Colonic mucosa (tissue), 4 donors: ENCODE data around the gene TGM5. TPM values are rescaled to one million over a fixed set of nuclear protein-coding genes. Genes with fewer than 3 reads are reported as not detected.
"Not testable (repeated sequence)": the region's sequence is repeated elsewhere in the genome, so short reads cannot be mapped to it uniquely, and the experiment has no call there.

ENCODE experiments used
- DNase-seq: peaks from one replicate; pipeline ENCODE4 v3.0.0-alpha.2; 2020
- H3K27ac ChIP-seq: fragments of 200-600 bp; one replicate; pipeline ENCODE4 v1.8.0; 2021
- H3K27me3 ChIP-seq: fragments of 200-600 bp; one replicate; pipeline ENCODE4 v1.8.0; 2021
- H3K36me3 ChIP-seq: fragments of 200-600 bp; one replicate; pipeline ENCODE4 v1.8.0; 2021
- H3K4me1 ChIP-seq: fragments of 200-600 bp; one replicate; pipeline ENCODE4 v1.8.0; 2021; ENCODE audit warnings: mild to moderate bottlenecking
- H3K4me3 ChIP-seq: fragments of 200-600 bp; one replicate; pipeline ENCODE4 v1.8.0; 2021
- H3K9ac ChIP-seq, 2 donors: one replicate each; pipeline ENCODE4 v1.7.0; 2013; ENCODE audit warnings: control low read depth in 2 of 2, low read depth in 2 of 2, low read length in 2 of 2
- H3K9me3 ChIP-seq: fragments of 200-600 bp; one replicate; pipeline ENCODE4 v1.8.0; 2021
- CTCF ChIP-seq: fragments of 200-600 bp; IDR thresholded peaks from one replicate; pipeline ENCODE4 v1.8.0; 2022; ENCODE audit warnings: antibody characterized with exemption, mild to moderate bottlenecking
- intact Hi-C: fragments of 100-400 bp; cut with DNase I; formaldehyde crosslinking; loops from one replicate; pipeline ENCODE4 v1.14.1; 2022
- total RNA-seq, 2 donors: library from RNA; stranded (reverse); fragmentation: NEBNext Ultra II Directional in 1 of 2; extraction: Animal tissue kit (Norgen Biotek cat#: 25700) in 1 of 2; gene quantifications; one replicate each; pipeline ENCODE4 v1.2.1, GENCODE V29; 2021
- donor health status: healthy.
- donor health status: DM: no; HTN: no; CAD: no.
- donor health status: DM: no; HTN: no; CAD: no.

Gene TGM5
- total RNA-seq, 2 donors from 2014 or later: not detected

DNA sequence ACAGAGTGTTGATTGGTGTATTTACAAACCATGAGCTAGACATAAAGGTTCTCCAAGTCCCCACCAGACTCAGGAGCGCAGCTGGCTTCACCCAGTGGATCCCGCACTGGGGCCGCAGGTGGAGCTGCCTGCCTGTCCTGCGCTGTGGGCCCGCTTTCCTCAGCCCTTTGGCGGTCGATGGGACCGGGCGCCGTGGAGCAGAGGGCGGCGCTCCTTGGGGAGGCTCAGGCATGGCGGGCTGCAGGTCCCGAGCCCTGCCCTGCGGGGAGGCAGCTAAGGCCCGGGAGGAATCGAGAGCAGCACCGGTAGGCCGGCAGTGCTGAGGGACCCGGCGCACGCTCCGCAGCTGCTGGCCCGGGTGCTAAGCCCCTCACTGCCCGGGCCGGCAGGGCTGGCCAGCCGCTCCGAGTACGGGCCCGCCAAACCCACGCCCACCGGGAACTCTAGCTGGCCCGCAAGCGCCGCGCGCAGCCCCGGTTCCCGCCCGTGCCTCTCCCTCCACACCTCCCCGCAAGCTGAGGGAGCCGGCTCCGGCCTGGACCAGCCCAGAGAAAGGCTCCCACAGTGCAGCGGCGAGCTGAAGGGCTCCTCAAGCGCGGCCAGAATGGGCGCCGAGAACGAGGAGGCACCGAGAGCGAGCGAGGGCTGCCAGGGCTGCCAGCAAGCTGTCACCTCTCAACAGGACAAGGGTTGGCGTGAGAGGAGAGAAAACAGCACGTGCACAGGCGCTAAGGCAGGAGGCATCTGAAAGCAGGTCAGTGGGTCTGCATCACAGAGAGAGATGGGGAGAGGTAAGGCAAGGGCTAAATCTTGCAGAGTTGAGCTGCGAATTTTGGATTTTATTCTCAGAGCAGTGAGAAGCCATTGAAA lies 40.1 kb downstream of the TGM5 start:
- Histone ChIP-seq H3K4me3 (no peak overlapping the region), H3K9me3 (no peaks in the 10 kb centered on the region), H3K27me3 (no peaks in the 10 kb centered on the region), H3K9ac (no peak overlapping the region), H3K36me3 (no peaks in the 10 kb centered on the region), H3K27ac (no peak overlapping the region), H3K4me1 (no peaks in the 10 kb centered on the region)
- TF ChIP-seq CTCF: no peak
- no peak for DNase-seq
- intact Hi-C loops: no loop called here

GRCh38 chr15:43225950-43226255 lies 40.8 kb downstream of the TGM5 start:
- not testable (repeated sequence) for H3K9me3 ChIP-seq, H3K36me3 ChIP-seq, H3K27me3 ChIP-seq, H3K27ac ChIP-seq, DNase-seq, H3K4me3 ChIP-seq, H3K9ac ChIP-seq, H3K4me1 ChIP-seq
- intact Hi-C loops: loop anchor here (2.0 kb wide), 1 partner anchor 61 kb away; no protein-coding TSS in a partner anchor

GRCh38 chr15:43225201-43225949 lies 41.4 kb downstream of the TGM5 start:
- peak; percentile 32 for DNase-seq
- no peak overlapping the region for H3K4me3 ChIP-seq
- intact Hi-C loops: loop anchor here (2.0 kb wide), 1 partner anchor 61 kb away; no protein-coding TSS in a partner anchor
- H3K36me3 ChIP-seq: no peaks in the 10 kb centered on the region
- H3K4me1 ChIP-seq: no peaks in the 10 kb centered on the region
- H3K9ac ChIP-seq: no peak overlapping the region
- peak; percentile 62 for TF ChIP-seq CTCF
- no peaks in the 10 kb centered on the region for H3K9me3 ChIP-seq
- no peaks in the 10 kb centered on the region for H3K27me3 ChIP-seq
- H3K27ac ChIP-seq: no peak overlapping the region

DNA sequence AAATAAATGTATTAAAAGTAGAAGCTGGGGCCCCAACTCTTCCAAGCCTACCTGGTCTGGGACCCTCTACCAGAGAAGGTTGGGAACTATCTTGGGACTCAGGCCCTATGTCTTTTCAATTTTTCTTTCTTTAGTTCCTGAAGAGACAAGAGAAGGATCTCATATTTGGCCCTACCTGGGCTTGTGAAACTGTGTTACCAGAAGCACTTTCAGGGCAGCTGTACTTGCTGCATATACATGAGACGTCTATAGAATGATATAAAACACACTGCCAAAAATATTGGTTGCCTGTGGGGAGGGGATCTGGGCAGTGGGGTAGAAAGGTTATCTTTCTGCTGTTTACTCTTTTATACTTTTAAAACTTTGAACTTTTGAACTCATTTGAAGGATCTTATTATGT lies 45.3 kb downstream of the TGM5 start:
- H3K9ac ChIP-seq: no peak overlapping the region
- H3K27ac ChIP-seq: no peak overlapping the region
- H3K4me1 ChIP-seq: no peaks in the 10 kb centered on the region
- TF ChIP-seq CTCF: no peak
- no peaks in the 10 kb centered on the region for H3K27me3 ChIP-seq
- no peaks in the 10 kb centered on the region for H3K9me3 ChIP-seq
- no peak for DNase-seq
- H3K4me3 ChIP-seq: no peak overlapping the region
- no peaks in the 10 kb centered on the region for H3K36me3 ChIP-seq
- intact Hi-C loops: no loop called here

DNA sequence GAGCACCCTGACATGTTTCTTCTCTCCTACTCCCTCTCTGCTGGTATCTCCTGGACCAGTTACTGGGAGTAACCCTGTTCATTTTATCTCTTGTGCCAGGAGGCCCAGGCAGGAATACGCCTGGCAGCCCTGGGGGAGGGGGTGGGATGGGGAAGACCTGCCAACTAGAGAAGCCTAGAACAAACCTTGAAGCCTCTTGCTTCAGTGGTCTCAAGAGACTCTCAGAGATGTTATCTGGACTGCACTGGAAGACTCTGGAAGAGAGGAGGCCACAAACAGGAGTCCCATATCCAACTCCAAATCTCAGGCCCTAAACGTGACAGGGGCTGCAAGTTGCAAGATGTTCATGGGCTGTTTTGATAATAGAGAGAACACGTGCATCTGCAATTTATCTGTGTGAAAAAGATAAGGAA lies 45.7 kb downstream of the TGM5 start, which contains the start of gene EPB42:
EPB42 (minus strand) TSS at position 28 of the 413 bp plus-strand sequence. CDS start 193 bp downstream, outside the sequence.
- H3K27me3 ChIP-seq: no peaks in the 10 kb centered on the region
- no peaks in the 10 kb centered on the region for H3K4me1 ChIP-seq
- H3K4me3 ChIP-seq: no peak within 1 kb of the TSS
- no peaks in the 10 kb centered on the region for H3K9me3 ChIP-seq
- no peak for DNase-seq
- no peak for TF ChIP-seq CTCF
- no peak within 1 kb of the TSS for H3K27ac ChIP-seq
- no peaks in the 10 kb centered on the region for H3K36me3 ChIP-seq
- intact Hi-C loops: no loop called here
- no peak within 1 kb of the TSS for H3K9ac ChIP-seq
